Brain pericyte (primary cell): ENCODE measurements around the gene DCP1A.

Source experiments
- DNase-seq: peaks from one replicate; pipeline ENCODE4 v3.0.0-alpha.2; 2012; ENCODE audit warnings: low read depth, low spot score

DCP1A gene

GRCh38 chr3:53247619-53248018 is 99.7 kb downstream of the DCP1A start:
- DNase-seq = no peak

- DNase-seq = no peak
Observed at GRCh38 chr3:53244271-53244670, 103.1 kb downstream of the DCP1A start.

GRCh38 chr3:53243785-53244184 is 103.6 kb downstream of the DCP1A start:
- no peak for DNase-seq

- DNase-seq = peak; percentile 96
Observed at GRCh38 chr3:53243165-53243564, 104.2 kb downstream of the DCP1A start.

GRCh38 chr3:53242642-53243041 is 104.7 kb downstream of the DCP1A start:
- no peak for DNase-seq

GRCh38 chr3:53242155-53242554 is 105.2 kb downstream of the DCP1A start:
- DNase-seq = no peak

GRCh38 chr3:53240989-53241972 is 106.1 kb downstream of the DCP1A start:
- DNase-seq = no peak

- no peak for DNase-seq
Observed at GRCh38 chr3:53239800-53240199, 107.5 kb downstream of the DCP1A start.

GRCh38 chr3:53238886-53239285 is 108.5 kb downstream of the DCP1A start:
- DNase-seq = no peak

- peak; percentile 80 for DNase-seq
Observed at GRCh38 chr3:53238051-53238850, 109.1 kb downstream of the DCP1A start.

GRCh38 chr3:53236112-53236841 is 111.1 kb downstream of the DCP1A start:
- DNase-seq = peak; percentile 87

GRCh38 chr3:53235545-53235944 is 111.8 kb downstream of the DCP1A start:
- DNase-seq = no peak

GRCh38 chr3:53234841-53235232 is 112.5 kb downstream of the DCP1A start:
- no peak for DNase-seq

GRCh38 chr3:53234130-53234840 is 113.1 kb downstream of the DCP1A start:
- DNase-seq = no peak
